Mammary epithelial cell (primary cell): Measurements from ENCODE around the gene ZNF341.

Experiments used
- CTCF ChIP-seq, 2 donors: IDR thresholded peaks in 1 of 2; conservative IDR thresholded peaks in 1 of 2; 2 replicates each; pipeline ENCODE4 v1.5.1; 2011 to 2012; ENCODE audit warnings: inconsistent platforms in 2 of 2, low read length in 2 of 2, mild to moderate bottlenecking in 2 of 2, control low read depth in 1 of 2, low read depth in 1 of 2; ENCODE audit not compliant: insufficient read depth in 1 of 2; ENCODE audit errors: extremely low read depth in 1 of 2
- EZH2 ChIP-seq: IDR thresholded peaks from 2 replicates; pipeline ENCODE4 v1.6.1; 2012; ENCODE audit warnings: low read length, inconsistent platforms, borderline replicate concordance

GRCh38 chr20:33832103-33832804 is 100.5 kb downstream of the ZNF341 start:
- TF ChIP-seq CTCF (conservative IDR thresholded peaks at IDR 0.05 in 1 of 2, IDR thresholded peaks at IDR 0.05 in 1 of 2; ENCODE audit: extremely low read depth in 1 of 2, insufficient read depth in 1 of 2, low read depth in 1 of 2, low read length in 2 of 2) = no peak
- no peak for TF ChIP-seq EZH2
